ENCODE measurements around the gene PTTG1IP2.
"Not testable (repeated sequence)": the region's sequence is repeated elsewhere in the genome, so short reads cannot be mapped to it uniquely, and the experiment has no call there.

Gene PTTG1IP2

GRCh38 chr7:90469554-90469953 is at the start of gene PTTG1IP2:
Gene PTTG1IP2 (plus strand): TSS chr7:90469639. CDS start chr7:90469787, 148 bp downstream.
- no peak for DNase-seq

GRCh38 chr7:90421651-90422050 is 47.8 kb upstream of the PTTG1IP2 start:
- no peak for DNase-seq

- DNase-seq, result no peak
Observed at GRCh38 chr7:90424720-90425119, 44.7 kb upstream of the PTTG1IP2 start.

GRCh38 chr7:90425376-90425775 is 44.1 kb upstream of the PTTG1IP2 start:
- DNase-seq, result no peak

- DNase-seq, result no peak
Observed at GRCh38 chr7:90430614-90431460, 38.6 kb upstream of the PTTG1IP2 start.

- DNase-seq, result no peak
Observed at GRCh38 chr7:90432752-90433151, 36.7 kb upstream of the PTTG1IP2 start.

- DNase-seq, result no peak
Observed at GRCh38 chr7:90433221-90433620, 36.2 kb upstream of the PTTG1IP2 start.

- no peak for DNase-seq
Observed at GRCh38 chr7:90445633-90446032, 23.8 kb upstream of the PTTG1IP2 start.

- DNase-seq, result no peak
Observed at GRCh38 chr7:90446137-90446899, 23.1 kb upstream of the PTTG1IP2 start.

GRCh38 chr7:90453259-90453891 is 16.1 kb upstream of the PTTG1IP2 start:
- DNase-seq, result peak; percentile 41

GRCh38 chr7:90453931-90454330 is 15.5 kb upstream of the PTTG1IP2 start:
- peak; percentile 46 for DNase-seq

- peak; percentile 61 for DNase-seq
Observed at GRCh38 chr7:90455163-90456030, 14.0 kb upstream of the PTTG1IP2 start.

- no peak for DNase-seq
Observed at GRCh38 chr7:90458104-90458503, 11.3 kb upstream of the PTTG1IP2 start.

- DNase-seq, result peak; percentile 5
Observed at GRCh38 chr7:90459888-90460287, 9.6 kb upstream of the PTTG1IP2 start.

GRCh38 chr7:90461219-90461618 is 8.2 kb upstream of the PTTG1IP2 start:
- peak; percentile 80 for DNase-seq

- not testable (repeated sequence) for DNase-seq
Observed at GRCh38 chr7:90463151-90463628, 6.2 kb upstream of the PTTG1IP2 start.

- DNase-seq, result no peak
Observed at GRCh38 chr7:90465816-90466215, 3.6 kb upstream of the PTTG1IP2 start.

- DNase-seq, result no peak
Observed at GRCh38 chr7:90472805-90473540, 3.5 kb downstream of the PTTG1IP2 start.

GRCh38 chr7:90473814-90474213 is 4.4 kb downstream of the PTTG1IP2 start:
- DNase-seq, result no peak

GRCh38 chr7:90474284-90475210 is 5.1 kb downstream of the PTTG1IP2 start:
- no peak for DNase-seq

Measured in DMS79 treated with DMSO at 0.1 percent for 48 hours (cell line).